HG03571 (cell line): Measurements from ENCODE around the gene UBE2J2.

ENCODE experiments used
- ATAC-seq: cut with Tn5 transposase; IDR thresholded peaks from one replicate; pipeline ENCODE4 v1.9.1; 2021; ENCODE audit not compliant: unreplicated experiment

The UBE2J2 gene

GRCh38 chr1:1296070-1297061, 22.7 kb upstream of the UBE2J2 start:
- no peak for ATAC-seq

- no peak for ATAC-seq
These were observed 21.7 kb upstream of the UBE2J2 start for GRCh38 chr1:1295154-1295923.

- ATAC-seq: no peak
These were observed 20.7 kb upstream of the UBE2J2 start for GRCh38 chr1:1294250-1294890.

GRCh38 chr1:1293263-1294249, 19.9 kb upstream of the UBE2J2 start:
- ATAC-seq: no peak

- ATAC-seq: no peak
These were observed 19.2 kb upstream of the UBE2J2 start for GRCh38 chr1:1292851-1293250.

GRCh38 chr1:1292442-1292779, 18.8 kb upstream of the UBE2J2 start:
- no peak for ATAC-seq

- no peak for ATAC-seq
These were observed 18.1 kb upstream of the UBE2J2 start for GRCh38 chr1:1291548-1292441.

GRCh38 chr1:1291023-1291528, 17.4 kb upstream of the UBE2J2 start:
- ATAC-seq: no peak

- ATAC-seq: no peak
These were observed 16.6 kb upstream of the UBE2J2 start for GRCh38 chr1:1290238-1290731.

GRCh38 chr1:1287288-1288110, 13.8 kb upstream of the UBE2J2 start:
- no peak for ATAC-seq

- ATAC-seq: no peak
These were observed 12.9 kb upstream of the UBE2J2 start for GRCh38 chr1:1286313-1287261.

- ATAC-seq: no peak
These were observed 12.1 kb upstream of the UBE2J2 start for GRCh38 chr1:1285611-1286311.

GRCh38 chr1:1285102-1285571, 11.5 kb upstream of the UBE2J2 start:
- ATAC-seq: no peak

- no peak for ATAC-seq
These were observed 10.8 kb upstream of the UBE2J2 start for GRCh38 chr1:1284221-1285101.

- ATAC-seq: no peak
These were observed 10.2 kb upstream of the UBE2J2 start for GRCh38 chr1:1283821-1284220.
